HEK293 (cell line): ENCODE results near the gene CLSTN1.

Source experiments
- CTCF ChIA-PET: fragments of 350-600 bp; formaldehyde crosslinking; extraction: SDS; loops from one replicate; lab custom pipeline; 2021; ENCODE audit warnings: antibody characterized with exemption; lab: Yijun Ruan, JAX
- POLR2A ChIA-PET: fragments of 300-600 bp; formaldehyde crosslinking; extraction: SDS; loops from one replicate; lab custom pipeline; 2020; ENCODE audit warnings: antibody characterized with exemption, inconsistent platforms; lab: Yijun Ruan, JAX
- H3K27ac ChIP-seq: fragments of 200-500 bp; sonication (Bioruptor generic); 2 replicates; pipeline ENCODE4 v1.5.1; 2014; ENCODE audit warnings: low read depth, low read length, control low read depth, inconsistent platforms; ENCODE audit errors: extremely low read depth
- H3K36me3 ChIP-seq, 2 experiments: fragments of 200-500 bp in 1 of 2; sonication (Bioruptor generic) in 1 of 2; 1 replicate in 1 of 2; 2 replicates in 1 of 2; pipeline ENCODE4 v1.5.1; 2014 to 2017; ENCODE audit warnings: inconsistent platforms in 2 of 2, low read length in 2 of 2; ENCODE audit not compliant: control insufficient read depth in 2 of 2, insufficient read depth in 1 of 2
- H3K4me1 ChIP-seq: fragments of 200-500 bp; sonication (Bioruptor generic); 2 replicates; pipeline ENCODE4 v1.5.1; 2014; ENCODE audit warnings: mild to moderate bottlenecking, low read length, inconsistent platforms; ENCODE audit not compliant: control insufficient read depth, insufficient read depth
- H3K4me3 ChIP-seq: 2 replicates; pipeline ENCODE4 v1.5.1; 2011; ENCODE audit warnings: low read depth, mild to moderate bottlenecking, control low read depth, low read length, moderate library complexity
- H3K9me3 ChIP-seq: fragments of 200-500 bp; sonication (Bioruptor generic); 2 replicates; pipeline ENCODE4 v1.5.1; 2014; ENCODE audit warnings: low read depth, low read length, inconsistent platforms; ENCODE audit not compliant: control insufficient read depth, insufficient read depth
- BCL6B ChIP-seq: fragments of 450-650 bp; formaldehyde crosslinking; IDR thresholded peaks from 2 replicates; pipeline ENCODE4 v1.5.1; 2017; ENCODE audit warnings: missing biosample characterization, missing genetic modification characterization
- GLI2 ChIP-seq: fragments of 450-650 bp; formaldehyde crosslinking; IDR thresholded peaks from 2 replicates; pipeline ENCODE4; 2017; ENCODE audit warnings: missing biosample characterization, missing genetic modification characterization, low read depth, borderline replicate concordance
- GLIS2 ChIP-seq: fragments of 450-650 bp; formaldehyde crosslinking; IDR thresholded peaks from 2 replicates; pipeline ENCODE4 v1.5.1; 2016; ENCODE audit warnings: missing biosample characterization, missing genetic modification characterization
- HOXA7 ChIP-seq: sonication (generic); formaldehyde crosslinking; IDR thresholded peaks from 2 replicates; pipeline ENCODE4 v1.8.1; 2022; ENCODE audit warnings: missing genetic modification reagents, borderline replicate concordance
- MZF1 ChIP-seq: fragments of 450-650 bp; formaldehyde crosslinking; IDR thresholded peaks from 2 replicates; pipeline ENCODE4 v1.5.1; 2017; ENCODE audit warnings: missing biosample characterization, missing genetic modification characterization, borderline replicate concordance
- SP3 ChIP-seq: fragments of 450-650 bp; formaldehyde crosslinking; IDR thresholded peaks from 2 replicates; pipeline ENCODE4 v1.5.1; 2016; ENCODE audit warnings: missing biosample characterization, missing genetic modification characterization
- SP7 ChIP-seq: fragments of 450-650 bp; formaldehyde crosslinking; IDR thresholded peaks from 2 replicates; pipeline ENCODE4 v1.5.1; 2016; ENCODE audit warnings: missing biosample characterization, missing genetic modification characterization
- WT1 ChIP-seq: fragments of 450-650 bp; formaldehyde crosslinking; IDR thresholded peaks from 2 replicates; pipeline ENCODE4 v1.5.1; 2016; ENCODE audit warnings: missing biosample characterization, missing genetic modification characterization
- ZBTB1 ChIP-seq: fragments of 450-650 bp; formaldehyde crosslinking; IDR thresholded peaks from 2 replicates; pipeline ENCODE4 v1.5.1; 2016; ENCODE audit warnings: missing biosample characterization, missing genetic modification characterization
- ZBTB21 ChIP-seq: fragments of 450-650 bp; formaldehyde crosslinking; IDR thresholded peaks from 2 replicates; pipeline ENCODE4 v1.5.1; 2017; ENCODE audit warnings: missing biosample characterization, missing genetic modification characterization
- ZFP41 ChIP-seq: fragments of 450-650 bp; formaldehyde crosslinking; IDR thresholded peaks from 2 replicates; pipeline ENCODE4 v1.5.1; 2016; ENCODE audit warnings: missing biosample characterization, missing genetic modification characterization, borderline replicate concordance
- ZNF16 ChIP-seq: fragments of 450-650 bp; formaldehyde crosslinking; IDR thresholded peaks from 2 replicates; pipeline ENCODE4 v1.5.1; 2016; ENCODE audit warnings: low read depth, missing biosample characterization, missing genetic modification characterization
- ZNF169 ChIP-seq: fragments of 450-650 bp; formaldehyde crosslinking; IDR thresholded peaks from 2 replicates; pipeline ENCODE4 v1.5.1; 2016; ENCODE audit warnings: missing biosample characterization, missing genetic modification characterization
- ZNF175 ChIP-seq: fragments of 450-650 bp; formaldehyde crosslinking; IDR thresholded peaks from 2 replicates; pipeline ENCODE4 v1.5.1; 2016; ENCODE audit warnings: missing biosample characterization, missing genetic modification characterization
- ZNF223 ChIP-seq: fragments of 450-650 bp; formaldehyde crosslinking; IDR thresholded peaks from 2 replicates; pipeline ENCODE4 v1.5.1; 2016; ENCODE audit warnings: missing biosample characterization, missing genetic modification characterization
- ZNF341 ChIP-seq: fragments of 450-650 bp; formaldehyde crosslinking; IDR thresholded peaks from 2 replicates; pipeline ENCODE4; 2016; ENCODE audit warnings: low read depth, missing biosample characterization, missing genetic modification characterization
- ZNF391 ChIP-seq: fragments of 450-650 bp; formaldehyde crosslinking; IDR thresholded peaks from 2 replicates; pipeline ENCODE4 v1.5.1; 2016; ENCODE audit warnings: low read depth, missing biosample characterization, missing genetic modification characterization, borderline replicate concordance
- ZNF518A ChIP-seq: fragments of 450-650 bp; formaldehyde crosslinking; conservative IDR thresholded peaks from 2 replicates; pipeline ENCODE4 v1.5.1; 2016; ENCODE audit warnings: low read depth, missing biosample characterization, missing genetic modification characterization
- ZNF544 ChIP-seq: fragments of 450-650 bp; formaldehyde crosslinking; IDR thresholded peaks from 2 replicates; pipeline ENCODE4 v1.5.0; 2017; ENCODE audit warnings: missing biosample characterization, missing genetic modification characterization
- ZNF596 ChIP-seq: fragments of 450-650 bp; IDR thresholded peaks from 2 replicates; pipeline ENCODE4 v1.5.0; 2018; ENCODE audit warnings: missing biosample characterization, mild to moderate bottlenecking, missing genetic modification characterization, moderate library complexity
- ZNF658 ChIP-seq: fragments of 450-650 bp; formaldehyde crosslinking; IDR thresholded peaks from 2 replicates; pipeline ENCODE4; 2016; ENCODE audit warnings: missing biosample characterization, missing genetic modification characterization
- ZNF776 ChIP-seq: fragments of 450-650 bp; formaldehyde crosslinking; IDR thresholded peaks from 2 replicates; pipeline ENCODE4 v1.5.0; 2017; ENCODE audit warnings: missing biosample characterization, missing genetic modification characterization, borderline replicate concordance
- ZNF792 ChIP-seq: fragments of 450-650 bp; formaldehyde crosslinking; IDR thresholded peaks from 2 replicates; pipeline ENCODE4 v1.5.1; 2016; ENCODE audit warnings: missing biosample characterization, missing genetic modification characterization
- TF ChIP-seq, protein P1 (sequence below): fragments of 450-650 bp; formaldehyde crosslinking; IDR thresholded peaks from 2 replicates; pipeline ENCODE4 v1.5.1; 2017; ENCODE audit warnings: missing biosample characterization, missing genetic modification characterization
- TF ChIP-seq, protein P2 (sequence below): fragments of 450-650 bp; formaldehyde crosslinking; conservative IDR thresholded peaks from 2 replicates; pipeline ENCODE4 v1.5.1; 2016; ENCODE audit warnings: low read depth, missing biosample characterization, missing genetic modification characterization
- TF ChIP-seq, protein P3 (sequence below): fragments of 450-650 bp; formaldehyde crosslinking; IDR thresholded peaks from 2 replicates; pipeline ENCODE4 v1.5.1; 2016; ENCODE audit warnings: missing biosample characterization, missing genetic modification characterization

CLSTN1 gene

DNA sequence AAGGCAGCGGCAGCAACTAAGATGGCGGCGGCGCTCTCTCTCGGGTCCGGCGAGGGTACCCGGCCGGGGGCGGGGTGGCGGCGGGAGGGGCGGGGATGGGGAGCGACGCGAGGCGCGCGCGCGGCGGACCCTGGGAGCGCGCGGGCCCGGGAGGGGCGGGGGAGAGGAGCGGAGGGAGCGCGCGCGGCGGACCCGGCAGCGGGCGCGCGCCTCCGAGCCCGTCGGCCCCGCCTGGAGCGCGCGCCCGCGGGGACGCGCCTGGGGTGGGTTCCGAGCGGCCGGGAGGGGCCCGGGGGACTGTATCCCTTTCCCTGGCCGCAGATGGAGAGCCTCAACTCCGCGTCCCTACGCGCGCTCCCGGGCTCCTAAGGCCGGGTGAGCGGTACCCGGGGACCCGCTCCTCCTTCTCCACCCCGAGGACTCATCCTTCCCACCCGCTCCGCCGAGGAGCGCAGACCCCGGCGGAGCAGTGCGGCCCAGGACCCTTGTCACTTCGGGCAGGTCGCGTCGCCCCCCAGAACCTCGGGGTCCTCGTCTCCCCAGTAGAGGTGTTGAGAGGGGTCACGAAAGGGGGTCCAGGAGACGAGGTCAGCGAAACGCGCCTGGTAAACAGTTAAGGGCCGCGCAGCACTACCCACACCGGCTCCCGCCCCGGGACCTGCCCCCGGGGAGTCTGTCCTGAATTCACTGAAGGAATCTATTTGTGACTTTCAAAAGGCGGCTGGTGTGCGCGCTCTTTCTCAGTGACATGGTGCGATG lies at the start of gene CLSTN1:
CLSTN1 (minus strand) TSS at position 23 of the 759 bp plus-strand sequence. CDS start 232 bp downstream, outside the sequence.
- POLR2A ChIA-PET: no interaction called here
- Histone ChIP-seq H3K27ac (peak within 1 kb of the TSS; percentile 83), H3K9me3 (no peaks in the 10 kb centered on the region), H3K4me3 (peak within 1 kb of the TSS; percentile 89), H3K36me3 (no peaks in the 10 kb centered on the region; a peak in 1 of 3 replicates), H3K4me1 (peaks cover 24% of the 10 kb centered on the region)
- CTCF ChIA-PET: interaction anchor here (0.6 kb wide), 3 partner anchors 38 to 241 kb away, joined by 3 to 5 read pairs (median 3); no protein-coding TSS in a partner anchor
- TF ChIP-seq ZNF169: no peak
- TF ChIP-seq, protein P1, sequence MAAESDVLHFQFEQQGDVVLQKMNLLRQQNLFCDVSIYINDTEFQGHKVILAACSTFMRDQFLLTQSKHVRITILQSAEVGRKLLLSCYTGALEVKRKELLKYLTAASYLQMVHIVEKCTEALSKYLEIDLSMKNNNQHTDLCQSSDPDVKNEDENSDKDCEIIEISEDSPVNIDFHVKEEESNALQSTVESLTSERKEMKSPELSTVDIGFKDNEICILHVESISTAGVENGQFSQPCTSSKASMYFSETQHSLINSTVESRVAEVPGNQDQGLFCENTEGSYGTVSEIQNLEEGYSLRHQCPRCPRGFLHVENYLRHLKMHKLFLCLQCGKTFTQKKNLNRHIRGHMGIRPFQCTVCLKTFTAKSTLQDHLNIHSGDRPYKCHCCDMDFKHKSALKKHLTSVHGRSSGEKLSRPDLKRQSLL: no peak
- TF ChIP-seq SP7 (tag by site-specific recombination): 0 out of 2 replicates have a peak, but pooled peaks have one; percentile 30
- TF ChIP-seq MZF1: no peak
- TF ChIP-seq ZNF518A: no peak
- no peak for TF ChIP-seq ZNF776 (tag by site-specific recombination)
- TF ChIP-seq ZNF596 (tag by site-specific recombination): no peak
- TF ChIP-seq ZNF175 (tag by site-specific recombination): no peak
- no peak for TF ChIP-seq ZNF792
- TF ChIP-seq HOXA7 (CRISPR knock-in tag): no peak
- TF ChIP-seq GLI2 (tag by site-specific recombination): no peak
- TF ChIP-seq, protein P2, sequence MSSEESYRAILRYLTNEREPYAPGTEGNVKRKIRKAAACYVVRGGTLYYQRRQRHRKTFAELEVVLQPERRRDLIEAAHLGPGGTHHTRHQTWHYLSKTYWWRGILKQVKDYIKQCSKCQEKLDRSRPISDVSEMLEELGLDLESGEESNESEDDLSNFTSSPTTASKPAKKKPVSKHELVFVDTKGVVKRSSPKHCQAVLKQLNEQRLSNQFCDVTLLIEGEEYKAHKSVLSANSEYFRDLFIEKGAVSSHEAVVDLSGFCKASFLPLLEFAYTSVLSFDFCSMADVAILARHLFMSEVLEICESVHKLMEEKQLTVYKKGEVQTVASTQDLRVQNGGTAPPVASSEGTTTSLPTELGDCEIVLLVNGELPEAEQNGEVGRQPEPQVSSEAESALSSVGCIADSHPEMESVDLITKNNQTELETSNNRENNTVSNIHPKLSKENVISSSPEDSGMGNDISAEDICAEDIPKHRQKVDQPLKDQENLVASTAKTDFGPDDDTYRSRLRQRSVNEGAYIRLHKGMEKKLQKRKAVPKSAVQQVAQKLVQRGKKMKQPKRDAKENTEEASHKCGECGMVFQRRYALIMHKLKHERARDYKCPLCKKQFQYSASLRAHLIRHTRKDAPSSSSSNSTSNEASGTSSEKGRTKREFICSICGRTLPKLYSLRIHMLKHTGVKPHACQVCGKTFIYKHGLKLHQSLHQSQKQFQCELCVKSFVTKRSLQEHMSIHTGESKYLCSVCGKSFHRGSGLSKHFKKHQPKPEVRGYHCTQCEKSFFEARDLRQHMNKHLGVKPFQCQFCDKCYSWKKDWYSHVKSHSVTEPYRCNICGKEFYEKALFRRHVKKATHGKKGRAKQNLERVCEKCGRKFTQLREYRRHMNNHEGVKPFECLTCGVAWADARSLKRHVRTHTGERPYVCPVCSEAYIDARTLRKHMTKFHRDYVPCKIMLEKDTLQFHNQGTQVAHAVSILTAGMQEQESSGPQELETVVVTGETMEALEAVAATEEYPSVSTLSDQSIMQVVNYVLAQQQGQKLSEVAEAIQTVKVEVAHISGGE (tag by site-specific recombination): no peak
- no peak for TF ChIP-seq ZBTB1 (tag by site-specific recombination)
- TF ChIP-seq ZBTB21 (tag by site-specific recombination): no peak
- no peak for TF ChIP-seq ZNF658
- TF ChIP-seq ZNF391: no peak; the same call in 1 of the 2 replicates
- no peak for TF ChIP-seq ZNF16 (tag by site-specific recombination)
- peak; percentile 41; the same call in 1 of the 2 replicates for TF ChIP-seq SP3
- peak; percentile 83 for TF ChIP-seq ZNF223 (tag by site-specific recombination)
- TF ChIP-seq BCL6B (tag by site-specific recombination): no peak
- no peak for TF ChIP-seq ZNF544 (tag by site-specific recombination)
- no peak for TF ChIP-seq ZNF341 (tag by site-specific recombination)
- TF ChIP-seq WT1: no peak
- TF ChIP-seq, protein P3, sequence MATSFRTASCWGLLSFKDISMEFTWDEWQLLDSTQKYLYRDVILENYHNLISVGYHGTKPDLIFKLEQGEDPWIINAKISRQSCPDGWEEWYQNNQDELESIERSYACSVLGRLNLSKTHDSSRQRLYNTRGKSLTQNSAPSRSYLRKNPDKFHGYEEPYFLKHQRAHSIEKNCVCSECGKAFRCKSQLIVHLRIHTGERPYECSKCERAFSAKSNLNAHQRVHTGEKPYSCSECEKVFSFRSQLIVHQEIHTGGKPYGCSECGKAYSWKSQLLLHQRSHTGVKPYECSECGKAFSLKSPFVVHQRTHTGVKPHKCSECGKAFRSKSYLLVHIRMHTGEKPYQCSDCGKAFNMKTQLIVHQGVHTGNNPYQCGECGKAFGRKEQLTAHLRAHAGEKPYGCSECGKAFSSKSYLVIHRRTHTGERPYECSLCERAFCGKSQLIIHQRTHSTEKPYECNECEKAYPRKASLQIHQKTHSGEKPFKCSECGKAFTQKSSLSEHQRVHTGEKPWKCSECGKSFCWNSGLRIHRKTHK (tag by site-specific recombination): no peak
- peak; percentile 84 for TF ChIP-seq GLIS2 (tag by site-specific recombination)
- no peak for TF ChIP-seq ZFP41 (tag by site-specific recombination)
